DND-41 (cell line): Measurements from ENCODE around the gene PTTG2.
A peak's percentile ranks its signal among the peaks of the same experiment; 100 is the strongest.
"Not testable (repeated sequence)": the region's sequence is repeated elsewhere in the genome, so short reads cannot be mapped to it uniquely, and the experiment has no call there.

Source experiments
- ATAC-seq: fragments of 200-7000 bp; cut with Tn5 transposase; 3 replicates; pipeline ENCODE4 v1.9.1; 2021; ENCODE audit warnings: low read depth; ENCODE audit not compliant: insufficient read depth
- DNase-seq: peaks from one replicate; pipeline ENCODE4 v3.0.0-alpha.2; 2020
- H2AFZ ChIP-seq: 2 replicates; pipeline ENCODE4 v1.6.0; 2012; ENCODE audit warnings: low read depth, low read length
- H3K27ac ChIP-seq: 2 replicates; pipeline ENCODE4 v1.5.1; 2012; ENCODE audit warnings: low read length, inconsistent platforms
- H3K27me3 ChIP-seq: fragments of 200-600 bp; sonication (generic); 2 replicates; pipeline ENCODE4 v1.6.0; 2012; ENCODE audit warnings: low read length, mild to moderate bottlenecking, inconsistent platforms; ENCODE audit not compliant: insufficient read depth, poor library complexity
- H3K36me3 ChIP-seq: 2 replicates; pipeline ENCODE4 v1.5.1; 2012; ENCODE audit warnings: low read length, inconsistent platforms; ENCODE audit not compliant: insufficient read depth
- H3K4me1 ChIP-seq: 2 replicates; pipeline ENCODE4 v1.5.1; 2012; ENCODE audit warnings: mild to moderate bottlenecking, low read length; ENCODE audit not compliant: insufficient read depth
- H3K4me2 ChIP-seq: 2 replicates; pipeline ENCODE4 v1.6.0; 2012; ENCODE audit warnings: mild to moderate bottlenecking, moderate library complexity, low read length, inconsistent platforms; ENCODE audit not compliant: insufficient read depth
- H3K4me3 ChIP-seq, 2 experiments: fragments of 200-600 bp in 1 of 2; shearing (Covaris generic) in 1 of 2; 2 replicates each; pipeline ENCODE4 v1.5.1; 2012 to 2016; ENCODE audit warnings: inconsistent platforms in 2 of 2, low read length in 2 of 2, mild to moderate bottlenecking in 2 of 2, low read depth in 1 of 2, moderate library complexity in 1 of 2
- H3K79me2 ChIP-seq: 2 replicates; pipeline ENCODE4 v1.6.0; 2012; ENCODE audit warnings: low read length, inconsistent platforms; ENCODE audit not compliant: insufficient read depth
- H3K9ac ChIP-seq: 2 replicates; pipeline ENCODE4 v1.6.0; 2012; ENCODE audit warnings: low read depth, mild to moderate bottlenecking, inconsistent platforms, low read length, moderate library complexity
- H3K9me3 ChIP-seq: 2 replicates; pipeline ENCODE4 v1.5.1; 2012; ENCODE audit warnings: low read length, moderate library complexity, mild to moderate bottlenecking, inconsistent platforms; ENCODE audit not compliant: insufficient read depth, severe bottlenecking
- H4K20me1 ChIP-seq: 2 replicates; pipeline ENCODE4 v1.6.0; 2012; ENCODE audit warnings: low read length; ENCODE audit not compliant: insufficient read depth
- EZH2 ChIP-seq: IDR thresholded peaks from 3 replicates; pipeline ENCODE4 v1.6.1; 2012; ENCODE audit warnings: borderline replicate concordance, low read depth, mild to moderate bottlenecking, moderate library complexity, low read length, inconsistent platforms; ENCODE audit not compliant: severe bottlenecking
- TF ChIP-seq, protein P1 (sequence below): IDR thresholded peaks from 2 replicates; pipeline ENCODE4 v1.5.1; 2012; ENCODE audit warnings: borderline replicate concordance, low read length, moderate library complexity, mild to moderate bottlenecking; ENCODE audit not compliant: poor library complexity, severe bottlenecking; ENCODE audit errors: extremely low read depth

Gene PTTG2

GRCh38 chr4:37971202-37971601 lies 11.0 kb downstream of the PTTG2 start:
- Histone ChIP-seq H4K20me1 (no peaks in the 10 kb centered on the region), H2AFZ (no peak overlapping the region), H3K4me3 (no peak overlapping the region), H3K4me2 (no peak overlapping the region), H3K4me1 (peaks cover 2% of the 10 kb centered on the region), H3K36me3 (no peaks in the 10 kb centered on the region), H3K9ac (no peak overlapping the region), H3K9me3 (peaks cover 2% of the 10 kb centered on the region), H3K27ac (no peak overlapping the region), H3K27me3 (no peaks in the 10 kb centered on the region), H3K79me2 (no peaks in the 10 kb centered on the region)
- TF ChIP-seq, protein P1, sequence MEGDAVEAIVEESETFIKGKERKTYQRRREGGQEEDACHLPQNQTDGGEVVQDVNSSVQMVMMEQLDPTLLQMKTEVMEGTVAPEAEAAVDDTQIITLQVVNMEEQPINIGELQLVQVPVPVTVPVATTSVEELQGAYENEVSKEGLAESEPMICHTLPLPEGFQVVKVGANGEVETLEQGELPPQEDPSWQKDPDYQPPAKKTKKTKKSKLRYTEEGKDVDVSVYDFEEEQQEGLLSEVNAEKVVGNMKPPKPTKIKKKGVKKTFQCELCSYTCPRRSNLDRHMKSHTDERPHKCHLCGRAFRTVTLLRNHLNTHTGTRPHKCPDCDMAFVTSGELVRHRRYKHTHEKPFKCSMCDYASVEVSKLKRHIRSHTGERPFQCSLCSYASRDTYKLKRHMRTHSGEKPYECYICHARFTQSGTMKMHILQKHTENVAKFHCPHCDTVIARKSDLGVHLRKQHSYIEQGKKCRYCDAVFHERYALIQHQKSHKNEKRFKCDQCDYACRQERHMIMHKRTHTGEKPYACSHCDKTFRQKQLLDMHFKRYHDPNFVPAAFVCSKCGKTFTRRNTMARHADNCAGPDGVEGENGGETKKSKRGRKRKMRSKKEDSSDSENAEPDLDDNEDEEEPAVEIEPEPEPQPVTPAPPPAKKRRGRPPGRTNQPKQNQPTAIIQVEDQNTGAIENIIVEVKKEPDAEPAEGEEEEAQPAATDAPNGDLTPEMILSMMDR, result no peak
- TF ChIP-seq EZH2, result no peak
- DNase-seq, result no peak
- no peak for ATAC-seq

GRCh38 chr4:37973441-37973840 lies 13.2 kb downstream of the PTTG2 start:
- Histone ChIP-seq H3K9me3 (peaks cover 2% of the 10 kb centered on the region), H3K27me3 (no peaks in the 10 kb centered on the region), H3K4me3 (no peak overlapping the region), H3K4me2 (no peak overlapping the region), H3K36me3 (no peaks in the 10 kb centered on the region), H3K4me1 (peaks cover 18% of the 10 kb centered on the region), H3K79me2 (peaks cover 7% of the 10 kb centered on the region), H3K9ac (no peak overlapping the region), H2AFZ (no peak overlapping the region), H3K27ac (no peak overlapping the region), H4K20me1 (no peaks in the 10 kb centered on the region)
- DNase-seq, result no peak
- TF ChIP-seq EZH2, result no peak
- ATAC-seq, result no peak

DNA sequence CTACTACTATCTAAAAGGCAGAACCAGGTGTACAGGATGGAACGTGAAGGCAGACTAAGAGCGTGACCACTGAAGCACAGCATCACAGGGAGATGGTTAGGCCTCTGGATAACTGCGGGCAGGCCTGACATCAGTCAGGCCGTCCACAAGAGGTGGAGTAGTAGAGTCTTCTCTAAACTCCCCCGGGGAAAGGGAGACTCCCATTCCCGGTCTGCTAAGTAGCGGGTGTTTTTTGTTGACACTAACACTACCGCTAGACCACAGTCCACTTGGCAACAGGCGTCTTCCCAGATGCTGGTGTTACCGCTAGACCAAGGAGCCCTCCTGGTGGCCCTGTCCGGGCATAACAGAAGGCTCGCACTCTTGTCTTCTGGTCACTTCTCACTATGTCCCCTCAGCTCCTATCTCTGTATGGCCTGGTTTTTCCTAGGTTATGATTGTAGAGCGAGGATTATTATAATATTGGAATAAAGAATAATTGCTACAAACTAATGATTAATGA lies 15.2 kb downstream of the PTTG2 start:
- not testable (repeated sequence) for H3K4me2 ChIP-seq

DNA sequence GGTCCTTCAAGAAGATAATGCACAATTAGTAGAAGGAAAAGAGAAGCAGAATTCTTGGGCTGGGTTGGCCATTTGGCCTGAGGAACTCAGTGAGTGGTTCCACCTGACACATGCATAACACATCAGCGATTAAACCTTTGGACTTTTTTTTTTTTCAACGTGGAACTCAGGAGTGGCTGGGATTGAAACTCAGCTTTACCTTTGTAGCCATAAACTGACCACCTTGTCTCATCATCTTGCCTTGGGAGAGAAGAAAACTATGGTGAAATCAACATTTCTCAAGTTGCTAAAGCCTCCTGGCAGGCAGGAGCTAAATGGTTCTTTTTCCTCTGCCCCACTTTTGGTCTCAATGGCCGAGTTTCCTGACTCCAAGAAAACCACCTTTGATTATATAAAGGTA lies 16.3 kb downstream of the PTTG2 start:
- Histone ChIP-seq H3K4me3 (peak overlapping the region; percentile 16 to 53; a peak in 3 of 4 replicates), H2AFZ (peak overlapping the region; percentile 66)
- no peak for ATAC-seq

More for the DNA sequence above, 15.2 kb downstream of the PTTG2 start:
- DNase-seq, H3K4me3 ChIP-seq, H3K27ac ChIP-seq, H3K9me3 ChIP-seq, ATAC-seq, H2AFZ ChIP-seq, H4K20me1 ChIP-seq, H3K27me3 ChIP-seq, H3K36me3 ChIP-seq, H3K9ac ChIP-seq: not testable (repeated sequence)
- peaks cover 24% of the 10 kb centered on the region for H3K79me2 ChIP-seq
- H3K4me1 ChIP-seq, result peaks cover 33% of the 10 kb centered on the region

More for the DNA sequence above, 16.3 kb downstream of the PTTG2 start:
- Histone ChIP-seq H3K9me3 (no peaks in the 10 kb centered on the region), H3K9ac (peak overlapping the region; percentile 58), H3K36me3 (no peaks in the 10 kb centered on the region), H3K27ac (peak overlapping the region; percentile 67), H3K27me3 (no peaks in the 10 kb centered on the region), H4K20me1 (peaks cover 8% of the 10 kb centered on the region; the same call in 1 of the 2 replicates), H3K4me1 (peaks cover 33% of the 10 kb centered on the region), H3K79me2 (peaks cover 35% of the 10 kb centered on the region), H3K4me2 (peak overlapping the region; percentile 63)
- DNase-seq, result no peak
- TF ChIP-seq, protein P1, result no peak
- no peak for TF ChIP-seq EZH2
